KOPT-K1 (cell line): Measurements from ENCODE around the gene POGLUT3.

Experiments used
- H3K27ac ChIP-seq: fragments of 200-600 bp; sonication (generic); 2 replicates; pipeline ENCODE4 v1.5.1; 2016; ENCODE audit warnings: antibody characterized with exemption, mild to moderate bottlenecking, low read depth, low read length; ENCODE audit not compliant: poor library complexity, severe bottlenecking
- H3K36me3 ChIP-seq: fragments of 200-600 bp; sonication (generic); 2 replicates; pipeline ENCODE4 v1.5.1; 2017; ENCODE audit warnings: antibody characterized with exemption, mild to moderate bottlenecking, low read length, moderate library complexity; ENCODE audit not compliant: insufficient read depth
- H3K9me3 ChIP-seq: fragments of 200-600 bp; sonication (generic); 2 replicates; pipeline ENCODE4 v1.5.1; 2017; ENCODE audit warnings: antibody characterized with exemption, low read length, mild to moderate bottlenecking; ENCODE audit not compliant: insufficient read depth, poor library complexity, severe bottlenecking

The POGLUT3 gene, protein sequence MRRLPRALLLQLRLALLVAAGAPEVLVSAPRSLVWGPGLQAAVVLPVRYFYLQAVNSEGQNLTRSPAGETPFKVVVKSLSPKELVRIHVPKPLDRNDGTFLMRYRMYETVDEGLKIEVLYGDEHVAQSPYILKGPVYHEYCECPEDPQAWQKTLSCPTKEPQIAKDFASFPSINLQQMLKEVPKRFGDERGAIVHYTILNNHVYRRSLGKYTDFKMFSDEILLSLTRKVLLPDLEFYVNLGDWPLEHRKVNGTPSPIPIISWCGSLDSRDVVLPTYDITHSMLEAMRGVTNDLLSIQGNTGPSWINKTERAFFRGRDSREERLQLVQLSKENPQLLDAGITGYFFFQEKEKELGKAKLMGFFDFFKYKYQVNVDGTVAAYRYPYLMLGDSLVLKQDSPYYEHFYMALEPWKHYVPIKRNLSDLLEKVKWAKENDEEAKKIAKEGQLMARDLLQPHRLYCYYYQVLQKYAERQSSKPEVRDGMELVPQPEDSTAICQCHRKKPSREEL

GRCh38 chr11:108498046-108498815, at the start of gene POGLUT3:
POGLUT3 (minus strand) TSS chr11:108498384; CDS start chr11:108498366, 18 bp downstream.
- H3K27ac ChIP-seq = peak within 1 kb of the TSS; percentile 78
- no peaks in the 10 kb centered on the region for H3K9me3 ChIP-seq

GRCh38 chr11:108545909-108546501, 47.8 kb upstream of the POGLUT3 start:
- Histone ChIP-seq H3K9me3 (no peaks in the 10 kb centered on the region), H3K27ac (no peak overlapping the region), H3K36me3 (no peaks in the 10 kb centered on the region)

More at GRCh38 chr11:108498046-108498815, at the start of gene POGLUT3:
- H3K36me3 ChIP-seq = peaks cover 14% of the 10 kb centered on the region

DNA sequence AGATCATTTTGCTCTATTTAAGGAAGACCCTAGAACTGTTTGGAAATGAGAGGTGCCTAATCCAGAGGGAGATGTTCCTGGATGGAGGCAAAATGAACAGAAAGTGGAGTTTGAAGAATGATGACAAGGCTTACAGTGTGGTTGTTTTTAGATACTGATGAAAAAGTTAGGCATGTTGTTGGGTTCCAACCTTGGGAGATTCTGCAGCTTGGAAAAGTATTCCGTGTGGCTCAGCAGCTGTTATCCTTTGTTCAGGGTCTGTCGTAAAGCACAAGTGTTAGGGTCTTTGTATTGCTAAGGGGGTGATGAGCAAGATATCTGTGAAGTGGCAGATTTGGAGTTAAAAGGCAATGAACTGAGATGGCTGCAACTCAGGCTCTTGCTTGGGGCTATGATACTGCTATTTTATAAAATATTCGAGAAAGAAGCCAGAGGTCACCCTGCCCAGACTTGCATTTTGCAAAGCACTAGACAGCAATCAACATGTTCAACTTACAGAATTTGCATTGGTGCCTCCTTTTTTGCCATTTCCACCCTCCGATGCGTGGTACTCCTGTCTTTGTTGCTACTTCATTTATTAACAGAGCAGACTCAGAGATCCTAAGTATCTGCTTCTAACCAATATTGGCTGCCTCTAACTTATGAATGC, 45.3 kb upstream of the POGLUT3 start:
- no peaks in the 10 kb centered on the region for H3K9me3 ChIP-seq
- no peak overlapping the region for H3K27ac ChIP-seq
- no peaks in the 10 kb centered on the region for H3K36me3 ChIP-seq

DNA sequence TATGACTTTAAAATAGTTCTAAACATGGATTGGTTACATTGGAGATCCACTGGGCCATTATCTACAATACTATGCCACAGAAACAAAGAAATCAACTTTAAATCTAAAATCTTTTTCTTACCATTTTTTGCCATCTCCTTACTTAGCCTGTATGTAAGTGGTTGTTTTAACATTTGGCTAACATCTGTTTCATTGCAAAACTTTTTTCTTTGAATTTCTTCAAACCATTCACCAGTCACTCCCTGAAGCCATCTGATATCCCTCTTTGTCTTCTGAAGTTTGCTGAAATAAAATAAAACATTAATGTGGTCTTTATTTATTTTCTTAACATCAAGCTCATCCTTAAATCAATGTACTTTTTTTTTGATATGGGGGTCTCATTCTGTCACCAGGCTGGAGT, 43.3 kb upstream of the POGLUT3 start:
- no peaks in the 10 kb centered on the region for H3K9me3 ChIP-seq

GRCh38 chr11:108538502-108538901, 40.3 kb upstream of the POGLUT3 start:
- Histone ChIP-seq H3K27ac (no peak overlapping the region), H3K36me3 (no peaks in the 10 kb centered on the region), H3K9me3 (no peaks in the 10 kb centered on the region)

More for the DNA sequence above, 43.3 kb upstream of the POGLUT3 start:
- Histone ChIP-seq H3K36me3 (no peaks in the 10 kb centered on the region), H3K27ac (no peak overlapping the region)

DNA sequence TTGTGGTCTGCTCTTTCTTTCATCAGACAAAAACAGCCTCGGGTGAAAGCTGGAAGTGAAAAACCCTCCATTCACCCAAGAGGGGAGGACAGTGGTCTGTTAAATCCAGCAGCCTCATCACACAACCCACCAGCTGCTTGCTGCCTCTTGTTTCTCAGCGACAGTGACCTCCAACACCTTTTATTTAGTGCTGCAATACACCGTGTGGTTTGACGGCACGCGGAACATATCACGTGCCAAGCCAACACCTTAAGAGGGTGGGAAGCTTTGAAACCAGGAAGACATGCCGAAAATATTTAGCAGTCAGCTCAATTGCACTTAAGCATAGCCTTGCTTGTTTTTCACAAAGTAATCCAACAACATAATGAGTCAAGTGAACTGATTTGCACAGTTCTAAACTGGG, 39.8 kb upstream of the POGLUT3 start:
- Histone ChIP-seq H3K27ac (no peak overlapping the region), H3K36me3 (no peaks in the 10 kb centered on the region), H3K9me3 (no peaks in the 10 kb centered on the region)

DNA sequence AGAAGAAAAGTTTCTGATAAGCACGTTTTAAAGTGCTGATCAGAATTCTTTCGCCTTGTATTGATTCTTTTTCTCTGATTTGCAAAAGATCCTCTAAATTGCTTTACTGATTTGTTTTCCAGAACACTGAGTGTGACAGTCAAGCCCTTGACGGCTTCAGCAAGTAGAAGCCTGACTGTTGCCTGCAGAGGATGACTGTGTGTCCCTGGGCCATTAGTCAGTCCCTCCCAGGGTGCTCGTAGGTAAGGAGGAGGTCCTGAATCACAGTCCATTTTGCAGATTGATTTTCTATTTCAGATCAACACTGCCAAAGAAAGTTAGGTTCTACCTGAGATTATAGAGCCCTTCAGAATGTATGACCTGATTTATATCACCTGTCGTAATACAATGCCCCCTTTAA, 38.6 kb upstream of the POGLUT3 start:
- no peaks in the 10 kb centered on the region for H3K36me3 ChIP-seq
- no peaks in the 10 kb centered on the region for H3K9me3 ChIP-seq
- H3K27ac ChIP-seq = no peak overlapping the region

GRCh38 chr11:108535384-108535955, 37.3 kb upstream of the POGLUT3 start:
- Histone ChIP-seq H3K9me3 (no peaks in the 10 kb centered on the region), H3K27ac (no peak overlapping the region), H3K36me3 (no peaks in the 10 kb centered on the region)

DNA sequence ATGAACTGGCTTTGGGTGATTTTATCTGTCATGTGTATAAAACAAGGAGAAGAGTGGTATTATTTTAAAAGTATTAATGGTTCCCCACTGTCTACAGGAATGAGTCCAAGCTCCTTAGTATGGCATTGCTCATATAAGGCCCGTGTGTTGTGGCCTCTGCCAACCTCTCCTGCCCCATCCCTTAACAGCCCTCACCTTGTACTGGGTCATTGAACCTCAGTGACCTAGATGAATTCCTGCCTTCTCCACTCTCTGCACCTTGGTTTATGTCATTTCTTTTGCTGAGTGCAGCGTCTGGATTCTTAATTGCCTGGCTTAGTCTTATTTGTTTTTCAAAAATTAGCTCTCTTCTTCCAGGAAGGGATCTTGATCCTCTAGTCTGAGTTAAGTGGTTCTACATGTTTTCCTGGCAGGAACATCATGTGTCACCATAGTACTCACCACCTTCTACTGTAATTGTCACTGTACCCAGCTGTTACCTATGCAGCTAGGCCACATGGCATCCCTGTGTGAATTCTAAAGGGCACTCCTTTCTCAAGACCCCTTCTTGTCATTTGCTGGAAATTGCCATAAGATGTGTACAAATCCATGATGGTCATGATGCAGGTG, 36.2 kb upstream of the POGLUT3 start:
- no peaks in the 10 kb centered on the region for H3K9me3 ChIP-seq
- no peak overlapping the region for H3K27ac ChIP-seq
- no peaks in the 10 kb centered on the region for H3K36me3 ChIP-seq

DNA sequence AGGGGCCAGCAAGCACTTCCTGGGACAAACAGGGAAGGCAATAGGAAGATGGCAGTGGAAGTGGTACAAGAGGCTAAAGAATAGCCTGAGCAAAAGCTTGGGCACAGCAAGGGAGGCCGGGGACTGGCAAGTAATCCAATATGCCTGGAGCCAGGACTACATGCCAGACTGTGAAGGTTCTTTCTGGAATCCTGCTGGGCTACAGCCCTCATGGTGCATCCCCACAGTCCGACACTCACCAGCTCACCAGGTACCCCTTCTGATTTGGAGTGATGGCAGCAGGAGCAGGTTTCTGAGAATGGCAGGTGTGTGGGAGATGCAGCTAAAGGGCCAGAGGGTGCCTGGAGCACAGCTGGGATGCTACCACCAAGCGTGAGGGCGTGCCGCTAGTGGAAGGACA, 32.2 kb upstream of the POGLUT3 start:
- Histone ChIP-seq H3K9me3 (no peaks in the 10 kb centered on the region), H3K27ac (no peak overlapping the region), H3K36me3 (no peaks in the 10 kb centered on the region)

- Histone ChIP-seq H3K9me3 (peaks cover 4% of the 10 kb centered on the region), H3K36me3 (no peaks in the 10 kb centered on the region), H3K27ac (no peak overlapping the region)
Measured at GRCh38 chr11:108527382-108527781, 29.2 kb upstream of the POGLUT3 start.

DNA sequence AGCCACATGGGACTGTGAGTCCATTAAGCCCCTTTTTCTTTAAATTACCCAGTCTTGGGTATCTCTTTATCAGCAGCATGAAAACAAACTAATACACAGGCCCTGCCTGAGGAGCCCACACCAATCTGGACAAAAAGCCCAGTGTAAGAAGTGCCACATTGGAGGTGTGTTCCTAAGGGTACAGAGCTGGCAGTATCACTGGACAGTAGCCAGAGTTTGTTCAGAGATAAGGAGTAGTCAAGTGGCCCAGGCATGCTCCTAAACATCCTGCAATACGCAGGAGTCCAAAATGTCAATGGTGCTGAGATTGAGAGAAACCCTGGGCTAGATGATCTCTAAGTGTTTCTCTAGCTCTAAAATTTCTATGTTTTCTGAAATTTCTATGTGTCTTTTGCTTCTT, 27.0 kb upstream of the POGLUT3 start:
- no peak overlapping the region for H3K27ac ChIP-seq
- H3K36me3 ChIP-seq = no peaks in the 10 kb centered on the region
- peaks cover 4% of the 10 kb centered on the region for H3K9me3 ChIP-seq

GRCh38 chr11:108524422-108524821, 26.2 kb upstream of the POGLUT3 start:
- Histone ChIP-seq H3K36me3 (no peaks in the 10 kb centered on the region), H3K27ac (no peak overlapping the region), H3K9me3 (peaks cover 4% of the 10 kb centered on the region)

DNA sequence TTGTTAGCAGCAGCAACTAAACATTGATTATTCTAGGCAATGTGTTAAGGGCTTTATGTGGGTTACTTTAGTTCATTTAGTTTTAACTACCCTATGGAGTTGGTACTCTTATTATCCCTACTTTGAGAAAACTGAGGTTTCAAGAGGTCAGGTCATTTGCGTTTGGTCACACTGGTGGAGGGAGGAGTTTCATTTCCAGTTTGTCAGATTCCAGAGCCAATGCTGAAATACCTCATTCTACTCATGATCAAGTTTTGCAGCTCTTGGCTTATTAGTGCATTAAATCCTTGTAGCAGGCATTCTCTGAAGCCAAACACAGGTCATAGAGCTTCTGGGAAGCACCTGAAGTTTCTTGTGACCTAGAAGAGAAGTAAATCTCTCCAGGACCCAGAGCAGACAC, 24.1 kb upstream of the POGLUT3 start:
- Histone ChIP-seq H3K27ac (no peak overlapping the region), H3K36me3 (no peaks in the 10 kb centered on the region)

More for the DNA sequence above, 24.1 kb upstream of the POGLUT3 start:
- H3K9me3 ChIP-seq = peaks cover 4% of the 10 kb centered on the region
